ENCODE data around the gene MYBL2. TPM values are rescaled to one million over a fixed set of nuclear protein-coding genes. Genes with fewer than 3 reads are reported as not detected.

MYBL2 gene
- total and polyA plus RNA-seq, 4 donors, result 1.6 to 30.9 (median 1.9) TPM; not detected in 1

DNA sequence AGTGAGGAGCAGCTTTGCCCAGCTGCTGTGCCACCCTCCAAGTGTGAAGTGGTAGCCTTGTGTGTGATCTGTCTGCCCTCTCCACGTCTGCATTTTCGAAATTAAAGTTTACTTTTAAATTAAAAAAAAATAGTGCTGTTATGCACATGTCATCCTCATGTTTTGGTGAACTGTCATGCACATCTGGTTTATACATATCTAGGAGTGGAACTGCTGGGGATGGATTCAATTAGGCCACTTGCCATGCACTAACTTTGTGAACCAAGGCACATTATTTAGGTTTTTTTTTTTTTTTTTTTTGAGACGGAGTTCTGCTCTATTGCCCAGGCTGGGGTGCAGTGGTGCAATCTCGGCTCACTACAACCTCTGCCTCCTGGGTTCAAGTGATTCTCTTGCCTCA lies 56.3 kb downstream of the MYBL2 start:
- Histone ChIP-seq H3K9ac (ENCODE audit: low read depth in 1 of 2, low read length in 2 of 2) (no peak overlapping the region), H3K4me3 (ENCODE audit: low read depth in 1 of 3, low read length in 3 of 3) (no peak overlapping the region), H3K36me3 (ENCODE audit: control insufficient read depth in 4 of 4, insufficient read depth in 3 of 4, low read depth in 1 of 4, low read length in 3 of 4) (no peaks in the 10 kb centered on the region), H3K27me3 (ENCODE audit: control insufficient read depth in 4 of 4, insufficient read depth in 4 of 4, low read length in 3 of 4) (no peaks in the 10 kb centered on the region), H3K4me1 (ENCODE audit: control insufficient read depth in 4 of 4, insufficient read depth in 4 of 4, low read length in 3 of 4) (peaks cover 2 to 8% (median 7%) of the 10 kb centered on the region in 4 donors), H3K27ac (ENCODE audit: low read depth in 1 of 2, low read length in 2 of 2) (no peak overlapping the region), H3K9me3 (ENCODE audit: control insufficient read depth in 4 of 4, low read length in 3 of 4) (no peaks in the 10 kb centered on the region)
- WGBS, result 80% methylated on average over 4 of the region's 4 CpGs
- TF ChIP-seq NR2F2 (IDR thresholded peaks at IDR 0.05) (no peak), YY1 (IDR thresholded peaks at IDR 0.05) (no peak), SP1 (IDR thresholded peaks at IDR 0.05) (no peak), RXRA (IDR thresholded peaks at IDR 0.05) (no peak), FOXA2 (IDR thresholded peaks at IDR 0.05) (no peak), TAF1 (conservative IDR thresholded peaks at IDR 0.05) (no peak), HNF4A (conservative IDR thresholded peaks at IDR 0.05) (no peak), GABPA (IDR thresholded peaks at IDR 0.05 in 1 of 2, conservative IDR thresholded peaks at IDR 0.05 in 1 of 2) (no peak), EGR1 (IDR thresholded peaks at IDR 0.05; ENCODE audit: low read depth in 2 of 2) (no peak), HNF4G (IDR thresholded peaks at IDR 0.05) (no peak), FOXA1 (IDR thresholded peaks at IDR 0.05) (no peak), RAD21 (IDR thresholded peaks at IDR 0.05) (no peak), JUND (IDR thresholded peaks at IDR 0.05) (no peak)
- TF ChIP-seq, protein P1, sequence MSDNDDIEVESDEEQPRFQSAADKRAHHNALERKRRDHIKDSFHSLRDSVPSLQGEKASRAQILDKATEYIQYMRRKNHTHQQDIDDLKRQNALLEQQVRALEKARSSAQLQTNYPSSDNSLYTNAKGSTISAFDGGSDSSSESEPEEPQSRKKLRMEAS (IDR thresholded peaks at IDR 0.05), result no peak
- TF ChIP-seq, protein P2, sequence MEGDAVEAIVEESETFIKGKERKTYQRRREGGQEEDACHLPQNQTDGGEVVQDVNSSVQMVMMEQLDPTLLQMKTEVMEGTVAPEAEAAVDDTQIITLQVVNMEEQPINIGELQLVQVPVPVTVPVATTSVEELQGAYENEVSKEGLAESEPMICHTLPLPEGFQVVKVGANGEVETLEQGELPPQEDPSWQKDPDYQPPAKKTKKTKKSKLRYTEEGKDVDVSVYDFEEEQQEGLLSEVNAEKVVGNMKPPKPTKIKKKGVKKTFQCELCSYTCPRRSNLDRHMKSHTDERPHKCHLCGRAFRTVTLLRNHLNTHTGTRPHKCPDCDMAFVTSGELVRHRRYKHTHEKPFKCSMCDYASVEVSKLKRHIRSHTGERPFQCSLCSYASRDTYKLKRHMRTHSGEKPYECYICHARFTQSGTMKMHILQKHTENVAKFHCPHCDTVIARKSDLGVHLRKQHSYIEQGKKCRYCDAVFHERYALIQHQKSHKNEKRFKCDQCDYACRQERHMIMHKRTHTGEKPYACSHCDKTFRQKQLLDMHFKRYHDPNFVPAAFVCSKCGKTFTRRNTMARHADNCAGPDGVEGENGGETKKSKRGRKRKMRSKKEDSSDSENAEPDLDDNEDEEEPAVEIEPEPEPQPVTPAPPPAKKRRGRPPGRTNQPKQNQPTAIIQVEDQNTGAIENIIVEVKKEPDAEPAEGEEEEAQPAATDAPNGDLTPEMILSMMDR (IDR thresholded peaks at IDR 0.05; ENCODE audit: low read depth, low read length, missing input control), result no peak
- TF ChIP-seq, protein P3, sequence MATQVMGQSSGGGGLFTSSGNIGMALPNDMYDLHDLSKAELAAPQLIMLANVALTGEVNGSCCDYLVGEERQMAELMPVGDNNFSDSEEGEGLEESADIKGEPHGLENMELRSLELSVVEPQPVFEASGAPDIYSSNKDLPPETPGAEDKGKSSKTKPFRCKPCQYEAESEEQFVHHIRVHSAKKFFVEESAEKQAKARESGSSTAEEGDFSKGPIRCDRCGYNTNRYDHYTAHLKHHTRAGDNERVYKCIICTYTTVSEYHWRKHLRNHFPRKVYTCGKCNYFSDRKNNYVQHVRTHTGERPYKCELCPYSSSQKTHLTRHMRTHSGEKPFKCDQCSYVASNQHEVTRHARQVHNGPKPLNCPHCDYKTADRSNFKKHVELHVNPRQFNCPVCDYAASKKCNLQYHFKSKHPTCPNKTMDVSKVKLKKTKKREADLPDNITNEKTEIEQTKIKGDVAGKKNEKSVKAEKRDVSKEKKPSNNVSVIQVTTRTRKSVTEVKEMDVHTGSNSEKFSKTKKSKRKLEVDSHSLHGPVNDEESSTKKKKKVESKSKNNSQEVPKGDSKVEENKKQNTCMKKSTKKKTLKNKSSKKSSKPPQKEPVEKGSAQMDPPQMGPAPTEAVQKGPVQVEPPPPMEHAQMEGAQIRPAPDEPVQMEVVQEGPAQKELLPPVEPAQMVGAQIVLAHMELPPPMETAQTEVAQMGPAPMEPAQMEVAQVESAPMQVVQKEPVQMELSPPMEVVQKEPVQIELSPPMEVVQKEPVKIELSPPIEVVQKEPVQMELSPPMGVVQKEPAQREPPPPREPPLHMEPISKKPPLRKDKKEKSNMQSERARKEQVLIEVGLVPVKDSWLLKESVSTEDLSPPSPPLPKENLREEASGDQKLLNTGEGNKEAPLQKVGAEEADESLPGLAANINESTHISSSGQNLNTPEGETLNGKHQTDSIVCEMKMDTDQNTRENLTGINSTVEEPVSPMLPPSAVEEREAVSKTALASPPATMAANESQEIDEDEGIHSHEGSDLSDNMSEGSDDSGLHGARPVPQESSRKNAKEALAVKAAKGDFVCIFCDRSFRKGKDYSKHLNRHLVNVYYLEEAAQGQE (IDR thresholded peaks at IDR 0.05), result no peak
- TF ChIP-seq, protein P4, sequence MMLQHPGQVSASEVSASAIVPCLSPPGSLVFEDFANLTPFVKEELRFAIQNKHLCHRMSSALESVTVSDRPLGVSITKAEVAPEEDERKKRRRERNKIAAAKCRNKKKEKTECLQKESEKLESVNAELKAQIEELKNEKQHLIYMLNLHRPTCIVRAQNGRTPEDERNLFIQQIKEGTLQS (IDR thresholded peaks at IDR 0.05), result no peak
- TF ChIP-seq, protein P5, sequence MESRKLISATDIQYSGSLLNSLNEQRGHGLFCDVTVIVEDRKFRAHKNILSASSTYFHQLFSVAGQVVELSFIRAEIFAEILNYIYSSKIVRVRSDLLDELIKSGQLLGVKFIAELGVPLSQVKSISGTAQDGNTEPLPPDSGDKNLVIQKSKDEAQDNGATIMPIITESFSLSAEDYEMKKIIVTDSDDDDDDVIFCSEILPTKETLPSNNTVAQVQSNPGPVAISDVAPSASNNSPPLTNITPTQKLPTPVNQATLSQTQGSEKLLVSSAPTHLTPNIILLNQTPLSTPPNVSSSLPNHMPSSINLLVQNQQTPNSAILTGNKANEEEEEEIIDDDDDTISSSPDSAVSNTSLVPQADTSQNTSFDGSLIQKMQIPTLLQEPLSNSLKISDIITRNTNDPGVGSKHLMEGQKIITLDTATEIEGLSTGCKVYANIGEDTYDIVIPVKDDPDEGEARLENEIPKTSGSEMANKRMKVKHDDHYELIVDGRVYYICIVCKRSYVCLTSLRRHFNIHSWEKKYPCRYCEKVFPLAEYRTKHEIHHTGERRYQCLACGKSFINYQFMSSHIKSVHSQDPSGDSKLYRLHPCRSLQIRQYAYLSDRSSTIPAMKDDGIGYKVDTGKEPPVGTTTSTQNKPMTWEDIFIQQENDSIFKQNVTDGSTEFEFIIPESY (IDR thresholded peaks at IDR 0.05), result no peak
- no peak for DNase-seq (ENCODE audit: low spot score)
